T-helper 2 cell treated with Interferon-gamma antibody and Interleukin-4, amounts not matched to agents 5 μg/mL and 100 μg/mL, for 36 hours (primary cell): ENCODE data around the gene GPR55.

ENCODE experiments used
- DNase-seq: peaks from one replicate; pipeline ENCODE4 v3.0.0; 2021; ENCODE audit warnings: low spot score
- H3K27ac Mint-ChIP-seq: one replicate; pipeline ENCODE4 v1.8.0; 2021; ENCODE audit warnings: mild to moderate bottlenecking, mixed read lengths
- H3K27me3 Mint-ChIP-seq: one replicate; pipeline ENCODE4 v1.8.0; 2021; ENCODE audit warnings: low read depth, mixed read lengths
- H3K36me3 Mint-ChIP-seq: one replicate; pipeline ENCODE4 v1.8.0; 2021; ENCODE audit warnings: low read depth, mixed read lengths
- H3K4me1 Mint-ChIP-seq: one replicate; pipeline ENCODE4 v1.8.0; 2021; ENCODE audit warnings: low read depth, mixed read lengths
- H3K4me3 Mint-ChIP-seq: one replicate; pipeline ENCODE4 v1.8.0; 2022; ENCODE audit warnings: mild to moderate bottlenecking, moderate library complexity, mixed read lengths
- H3K9me3 Mint-ChIP-seq: one replicate; pipeline ENCODE4 v1.8.0; 2021; ENCODE audit warnings: mixed read lengths

GPR55 gene

DNA sequence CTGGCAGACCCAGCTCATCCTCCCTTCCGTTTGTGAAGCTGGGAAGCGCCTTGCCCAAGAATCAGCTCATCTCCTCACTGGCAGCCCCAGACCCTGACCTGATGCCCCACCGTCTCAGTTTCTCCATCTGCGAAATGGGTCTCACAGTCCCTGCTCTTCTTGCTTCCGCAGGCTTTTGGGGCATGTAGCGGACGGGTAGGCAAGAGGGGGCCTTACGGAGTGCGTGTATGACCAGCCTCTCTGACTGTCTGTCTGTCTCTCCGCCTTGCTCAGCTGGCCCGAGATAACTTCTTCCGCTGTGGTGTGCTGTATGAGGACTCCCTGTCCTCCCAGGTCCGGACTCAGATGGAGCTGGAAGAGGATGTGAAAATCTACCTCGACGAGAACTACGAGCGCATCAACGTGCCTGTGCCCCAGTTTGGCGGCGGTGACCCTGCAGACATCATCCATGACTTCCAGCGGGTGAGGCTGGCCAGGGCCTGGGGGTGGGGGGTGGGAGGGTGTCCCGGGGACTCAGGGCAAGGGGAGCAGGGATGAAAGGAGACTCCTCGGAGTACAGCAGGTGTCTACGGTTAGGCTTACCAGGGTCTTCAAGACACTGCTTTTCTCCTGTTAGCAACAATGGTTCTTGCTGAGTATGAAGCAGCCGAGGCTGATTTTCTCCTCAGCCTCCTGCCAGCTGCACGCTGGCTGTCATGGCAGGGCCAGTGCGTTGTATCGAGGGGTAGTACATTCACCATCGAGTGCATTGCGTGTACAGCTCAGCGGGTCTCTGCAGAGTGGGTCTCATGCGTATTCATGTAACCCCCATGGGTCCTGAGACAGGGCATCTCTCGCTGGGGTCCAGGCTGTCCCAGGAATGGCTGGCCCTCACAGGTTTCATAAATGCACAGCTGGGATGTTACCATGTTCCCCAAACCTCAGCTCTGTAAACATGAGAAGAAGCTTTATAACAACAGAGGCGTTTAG is 49.4 kb downstream of the GPR55 start:
- Mint-ChIP-seq H3K9me3 (no peaks in the 10 kb centered on the region), H3K4me1 (no peaks in the 10 kb centered on the region), H3K36me3 (no peaks in the 10 kb centered on the region), H3K27me3 (no peaks in the 10 kb centered on the region), H3K27ac (no peak overlapping the region), H3K4me3 (no peak overlapping the region)
- no peak for DNase-seq

- Mint-ChIP-seq H3K27ac (no peak overlapping the region), H3K9me3 (no peaks in the 10 kb centered on the region), H3K36me3 (no peaks in the 10 kb centered on the region), H3K27me3 (no peaks in the 10 kb centered on the region), H3K4me1 (no peaks in the 10 kb centered on the region), H3K4me3 (no peak overlapping the region)
- DNase-seq = no peak
Observed at GRCh38 chr2:230874876-230875275, 50.2 kb downstream of the GPR55 start.

DNA sequence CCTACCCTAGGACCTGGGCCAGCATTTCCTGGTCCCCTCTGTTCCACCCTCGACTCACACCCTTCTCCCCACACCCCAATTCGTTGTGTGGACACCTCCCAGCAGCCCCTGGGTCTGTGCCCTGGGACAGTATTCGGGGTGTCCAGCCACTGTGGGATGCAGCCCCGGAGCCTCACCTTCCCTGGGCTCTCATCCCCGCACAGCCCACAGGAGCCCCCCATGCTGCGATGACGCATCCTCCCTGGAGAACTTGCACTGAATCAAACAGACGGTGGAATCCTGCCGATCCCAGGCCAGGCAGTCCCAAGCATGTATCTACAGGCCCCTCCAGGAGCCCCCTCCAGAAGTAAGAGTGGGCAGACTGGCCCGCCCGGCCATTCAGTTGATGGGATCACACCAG is 50.6 kb downstream of the GPR55 start:
- H3K36me3 Mint-ChIP-seq = no peaks in the 10 kb centered on the region
- no peak overlapping the region for H3K4me3 Mint-ChIP-seq
- H3K27ac Mint-ChIP-seq = no peak overlapping the region
- no peak for DNase-seq
- no peaks in the 10 kb centered on the region for H3K27me3 Mint-ChIP-seq
- no peaks in the 10 kb centered on the region for H3K4me1 Mint-ChIP-seq
- no peaks in the 10 kb centered on the region for H3K9me3 Mint-ChIP-seq

GRCh38 chr2:230873661-230874401 is 51.2 kb downstream of the GPR55 start:
- Mint-ChIP-seq H3K4me3 (no peak overlapping the region), H3K9me3 (no peaks in the 10 kb centered on the region), H3K27me3 (peaks cover 2% of the 10 kb centered on the region), H3K4me1 (no peaks in the 10 kb centered on the region), H3K27ac (no peak overlapping the region), H3K36me3 (no peaks in the 10 kb centered on the region)
- no peak for DNase-seq

GRCh38 chr2:230872968-230873660 is 51.9 kb downstream of the GPR55 start:
- no peaks in the 10 kb centered on the region for H3K36me3 Mint-ChIP-seq
- DNase-seq = no peak
- no peaks in the 10 kb centered on the region for H3K4me1 Mint-ChIP-seq
- no peaks in the 10 kb centered on the region for H3K9me3 Mint-ChIP-seq
- H3K4me3 Mint-ChIP-seq = no peak overlapping the region
- no peak overlapping the region for H3K27ac Mint-ChIP-seq
- H3K27me3 Mint-ChIP-seq = peaks cover 3% of the 10 kb centered on the region

- DNase-seq = no peak
- Mint-ChIP-seq H3K27me3 (peaks cover 3% of the 10 kb centered on the region), H3K27ac (no peak overlapping the region), H3K4me1 (no peaks in the 10 kb centered on the region), H3K36me3 (no peaks in the 10 kb centered on the region), H3K9me3 (no peaks in the 10 kb centered on the region), H3K4me3 (no peak overlapping the region)
Observed at GRCh38 chr2:230872151-230872967, 52.7 kb downstream of the GPR55 start.

GRCh38 chr2:230871361-230872150 is 53.5 kb downstream of the GPR55 start:
- H3K9me3 Mint-ChIP-seq = no peaks in the 10 kb centered on the region

GRCh38 chr2:230870544-230871360 is 54.3 kb downstream of the GPR55 start:
- Mint-ChIP-seq H3K27ac (no peak overlapping the region), H3K36me3 (no peaks in the 10 kb centered on the region)

More at GRCh38 chr2:230871361-230872150, 53.5 kb downstream of the GPR55 start:
- Mint-ChIP-seq H3K27me3 (peaks cover 7% of the 10 kb centered on the region), H3K36me3 (no peaks in the 10 kb centered on the region), H3K27ac (no peak overlapping the region), H3K4me3 (no peak overlapping the region), H3K4me1 (peaks cover 4% of the 10 kb centered on the region)
- DNase-seq = no peak

GRCh38 chr2:230869914-230870543 is 55.0 kb downstream of the GPR55 start:
- Mint-ChIP-seq H3K4me1 (peaks cover 8% of the 10 kb centered on the region), H3K36me3 (no peaks in the 10 kb centered on the region), H3K27ac (no peak overlapping the region), H3K4me3 (no peak overlapping the region), H3K27me3 (peaks cover 11% of the 10 kb centered on the region), H3K9me3 (no peaks in the 10 kb centered on the region)
- no peak for DNase-seq

More at GRCh38 chr2:230870544-230871360, 54.3 kb downstream of the GPR55 start:
- Mint-ChIP-seq H3K4me3 (no peak overlapping the region), H3K4me1 (peaks cover 8% of the 10 kb centered on the region), H3K9me3 (no peaks in the 10 kb centered on the region), H3K27me3 (peaks cover 9% of the 10 kb centered on the region)
- DNase-seq = no peak

GRCh38 chr2:230868947-230869913 is 55.8 kb downstream of the GPR55 start:
- Mint-ChIP-seq H3K9me3 (no peaks in the 10 kb centered on the region), H3K36me3 (peaks cover 1% of the 10 kb centered on the region), H3K27ac (no peak overlapping the region), H3K4me3 (no peak overlapping the region), H3K4me1 (peaks cover 11% of the 10 kb centered on the region), H3K27me3 (peaks cover 15% of the 10 kb centered on the region)
- no peak for DNase-seq
